GM18870 (cell line): ENCODE data around the gene CRTC3.

Experiments used
- ATAC-seq: cut with Tn5 transposase; IDR thresholded peaks from one replicate; pipeline ENCODE4 v1.9.1; 2021; ENCODE audit warnings: moderate library complexity; ENCODE audit not compliant: unreplicated experiment

The CRTC3 gene

GRCh38 chr15:90591524-90591923 lies 61.8 kb downstream of the CRTC3 start:
- no peak for ATAC-seq

- ATAC-seq: no peak
Measured at GRCh38 chr15:90592131-90592881, 62.6 kb downstream of the CRTC3 start.

- ATAC-seq: no peak
Measured at GRCh38 chr15:90593499-90594158, 63.9 kb downstream of the CRTC3 start.

GRCh38 chr15:90594301-90594738 lies 64.6 kb downstream of the CRTC3 start:
- no peak for ATAC-seq

- ATAC-seq: no peak
Measured at GRCh38 chr15:90595763-90596155, 66.0 kb downstream of the CRTC3 start.

- no peak for ATAC-seq
Measured at GRCh38 chr15:90596943-90597342, 67.2 kb downstream of the CRTC3 start.

GRCh38 chr15:90597577-90597976 lies 67.9 kb downstream of the CRTC3 start:
- ATAC-seq: no peak

- no peak for ATAC-seq
Measured at GRCh38 chr15:90598031-90598577, 68.4 kb downstream of the CRTC3 start.

- ATAC-seq: no peak
Measured at GRCh38 chr15:90598679-90599078, 69.0 kb downstream of the CRTC3 start.

- ATAC-seq: no peak
Measured at GRCh38 chr15:90599116-90599515, 69.4 kb downstream of the CRTC3 start.

- ATAC-seq: no peak
Measured at GRCh38 chr15:90599644-90600043, 69.9 kb downstream of the CRTC3 start.

- no peak for ATAC-seq
Measured at GRCh38 chr15:90600954-90601353, 71.2 kb downstream of the CRTC3 start.

GRCh38 chr15:90603893-90604292 lies 74.2 kb downstream of the CRTC3 start:
- ATAC-seq: no peak

- ATAC-seq: no peak
Measured at GRCh38 chr15:90606641-90607040, 76.9 kb downstream of the CRTC3 start.

GRCh38 chr15:90607361-90607760 lies 77.6 kb downstream of the CRTC3 start:
- ATAC-seq: no peak

- ATAC-seq: no peak
Measured at GRCh38 chr15:90609242-90610180, 79.8 kb downstream of the CRTC3 start.

- no peak for ATAC-seq
Measured at GRCh38 chr15:90610190-90610589, 80.5 kb downstream of the CRTC3 start.

- no peak for ATAC-seq
Measured at GRCh38 chr15:90611157-90611556, 81.4 kb downstream of the CRTC3 start.

- no peak for ATAC-seq
Measured at GRCh38 chr15:90617171-90617570, 87.4 kb downstream of the CRTC3 start.

- ATAC-seq: no peak
Measured at GRCh38 chr15:90617668-90618097, 88.0 kb downstream of the CRTC3 start.
